Fibroblast of skin of right biceps (primary cell): ENCODE measurements around the gene MTCP1.

Experiments
- DNase-seq: peaks from one replicate; pipeline ENCODE4 v3.0.0-alpha.2; 2013

Gene MTCP1, protein sequence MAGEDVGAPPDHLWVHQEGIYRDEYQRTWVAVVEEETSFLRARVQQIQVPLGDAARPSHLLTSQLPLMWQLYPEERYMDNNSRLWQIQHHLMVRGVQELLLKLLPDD

DNA sequence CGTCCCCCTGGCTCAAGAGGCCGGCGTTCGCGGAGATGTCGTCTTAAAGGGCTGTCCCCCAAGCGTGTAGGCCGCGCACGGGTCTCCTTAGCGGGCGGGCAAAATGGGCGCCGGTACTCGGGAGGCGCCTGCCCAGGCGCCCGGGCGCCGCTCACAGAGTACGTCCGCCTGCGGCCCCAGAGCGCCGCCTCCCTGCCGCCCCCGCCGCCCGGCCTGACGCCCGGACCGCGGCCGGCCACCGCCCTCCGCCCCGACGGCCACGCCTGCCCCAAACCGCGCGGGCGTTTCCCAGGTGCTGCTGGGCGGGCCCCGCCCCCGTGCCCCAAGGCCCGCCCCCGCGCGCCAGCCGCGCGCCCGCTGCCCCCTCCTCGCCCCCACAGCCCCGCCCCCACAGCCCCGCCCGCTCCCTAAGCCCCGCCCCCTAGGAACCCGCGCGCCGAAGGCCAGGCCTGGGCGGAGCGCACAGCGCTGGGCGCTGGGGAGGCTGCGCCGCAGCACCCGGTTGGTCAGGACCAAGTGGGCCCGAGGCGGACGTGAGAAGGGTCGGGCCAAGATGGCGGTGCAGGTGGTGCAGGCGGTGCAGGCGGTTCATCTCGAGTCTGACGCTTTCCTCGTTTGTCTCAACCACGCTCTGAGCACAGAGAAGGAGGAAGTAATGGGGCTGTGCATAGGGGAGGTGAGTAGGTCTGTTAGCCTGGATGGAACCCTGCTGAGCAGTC, at the start of gene MTCP1, which contains the start of the genes BRCC3 and CMC4:
MTCP1 (minus strand) TSS at position 162 of the 719 bp plus-strand sequence. CDS start 5,126 bp downstream, outside the sequence.
BRCC3 (plus strand) TSS at position 534 of the 719 bp plus-strand sequence; CDS start at position 554, 20 bp downstream.
CMC4 (minus strand) TSS at position 162 of the 719 bp plus-strand sequence. CDS start 7,113 bp downstream, outside the sequence.
- DNase-seq: peak; percentile 79

DNA sequence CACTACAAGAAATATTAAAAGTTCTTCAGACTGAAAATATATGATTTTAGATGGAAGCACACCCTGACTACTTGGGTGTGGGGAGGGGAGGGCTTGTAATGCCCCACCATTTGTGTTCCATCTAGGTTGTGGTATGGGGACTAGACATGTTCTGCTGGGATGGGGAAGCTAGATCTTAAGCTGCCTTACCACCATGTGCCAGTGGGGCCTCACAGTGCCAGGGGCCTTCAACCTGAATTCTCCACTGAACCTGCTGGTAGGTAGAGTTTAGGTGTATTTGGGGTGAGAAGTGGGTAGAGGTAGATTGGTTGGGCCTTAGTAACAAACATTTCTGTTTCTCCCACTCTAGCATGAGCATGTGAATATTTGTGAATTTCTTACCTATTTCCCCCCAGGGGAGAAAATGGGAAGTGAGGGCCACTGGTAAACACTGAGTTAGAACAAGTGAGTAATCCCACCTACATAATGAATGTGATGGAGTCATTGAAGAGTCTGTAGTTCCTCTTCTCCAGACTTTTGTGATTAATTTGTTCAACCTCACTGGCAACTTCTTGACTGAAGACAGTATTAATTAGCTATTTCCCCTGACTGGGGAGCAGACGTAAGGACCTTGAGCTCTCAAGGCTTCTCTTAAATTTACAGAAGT, 44.4 kb upstream of the MTCP1 start:
- DNase-seq: no peak

DNA sequence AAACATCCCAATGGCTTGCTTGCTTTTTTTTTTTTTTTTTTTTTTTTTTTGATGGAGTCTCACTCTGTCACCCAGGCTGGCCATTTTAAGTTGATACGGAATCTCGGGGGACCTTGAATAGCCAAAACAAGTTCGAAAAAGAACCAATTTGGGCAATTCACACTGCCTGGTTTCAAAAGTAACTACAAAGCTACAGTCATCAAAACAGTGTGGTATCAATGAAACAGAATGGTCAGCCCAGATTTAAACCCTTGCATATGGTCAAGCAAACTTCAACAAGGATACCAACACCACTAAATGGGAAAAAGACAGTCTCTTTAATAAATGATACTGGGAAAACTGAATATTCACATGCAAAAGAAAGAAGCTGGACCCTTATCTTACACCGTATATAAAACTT, 42.2 kb upstream of the MTCP1 start:
- DNase-seq: no peak

DNA sequence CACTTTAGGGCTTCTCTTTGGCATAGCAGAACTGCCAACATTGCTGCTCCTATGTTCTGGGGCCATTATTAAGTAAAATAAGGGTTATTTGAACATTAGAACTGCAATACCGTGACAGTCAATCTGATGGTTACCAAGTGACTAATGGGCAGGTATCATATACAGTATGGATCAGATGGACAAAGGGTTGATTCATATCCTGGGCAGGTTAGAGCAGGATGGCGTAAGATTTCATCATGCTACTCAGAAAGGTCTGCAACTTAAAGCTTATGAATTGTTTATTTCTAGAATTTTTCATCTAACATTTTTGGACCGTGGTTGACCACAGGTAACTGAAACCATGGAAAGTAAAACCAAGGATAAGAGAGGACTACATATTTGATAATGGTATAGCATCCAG, 41.2 kb upstream of the MTCP1 start:
- peak; percentile 0 for DNase-seq

DNA sequence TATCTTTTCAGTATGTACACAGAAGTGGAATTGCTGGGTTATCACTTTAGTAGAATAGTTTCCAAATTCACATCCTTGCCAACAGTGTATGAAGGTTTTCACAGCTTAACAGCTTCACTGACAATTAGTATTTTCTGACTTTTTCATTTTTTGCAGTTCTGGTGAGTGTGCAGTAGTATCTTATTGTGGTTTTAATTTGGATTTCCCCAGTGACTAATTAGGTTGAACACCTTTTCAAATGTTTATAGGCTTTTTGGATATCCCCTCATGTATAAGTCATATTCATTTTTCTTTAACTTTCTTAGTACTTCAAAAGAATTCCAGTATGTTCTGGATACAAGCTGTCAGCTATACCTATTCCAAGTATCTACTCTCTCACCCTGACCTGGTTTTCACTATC, 37.5 kb upstream of the MTCP1 start:
- DNase-seq: no peak

DNA sequence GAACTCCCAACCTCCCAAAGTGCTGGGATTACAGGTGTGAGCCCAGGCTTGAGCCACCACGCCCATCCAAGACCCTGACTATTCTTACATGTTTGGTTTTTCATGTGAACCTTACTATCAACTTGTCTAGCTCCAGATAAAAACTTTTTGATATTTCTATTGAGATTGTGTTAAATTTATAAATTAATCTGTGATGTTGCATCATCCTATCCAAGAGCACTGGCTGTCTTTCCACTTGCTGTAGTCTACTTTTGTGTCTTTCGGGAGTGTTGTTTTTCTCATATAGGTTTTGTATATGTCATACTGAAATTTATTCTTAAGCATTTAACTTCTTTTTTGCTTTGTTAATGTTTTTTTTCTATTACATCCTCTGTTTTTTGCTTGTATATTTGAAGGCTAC, 35.0 kb upstream of the MTCP1 start:
- DNase-seq: no peak

DNA sequence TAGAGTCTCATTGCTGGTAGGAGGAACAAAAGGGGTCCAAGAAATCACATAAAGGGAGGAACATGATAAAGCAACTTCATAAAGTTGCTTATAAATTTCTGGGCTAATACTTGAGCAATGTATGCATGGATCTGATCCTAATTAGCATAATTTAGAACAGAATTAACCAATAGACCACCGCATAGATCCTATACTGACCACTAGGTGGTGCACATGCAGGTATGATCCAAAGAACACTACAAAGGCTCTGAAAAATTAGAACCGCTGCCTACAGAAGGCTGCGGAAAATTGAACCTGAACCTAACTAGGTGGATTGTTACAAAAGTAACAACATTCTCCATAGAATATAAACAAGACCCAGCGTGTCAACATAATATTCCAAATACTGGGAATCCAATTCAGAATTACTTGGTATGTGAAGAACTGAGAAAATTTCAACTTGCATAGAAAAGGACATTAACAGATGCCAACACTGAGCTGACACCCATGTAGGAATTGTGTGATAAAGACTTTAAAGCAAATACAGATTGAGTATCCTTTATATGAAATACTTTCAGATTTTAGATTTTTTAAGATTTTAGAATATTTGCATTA, 23.6 kb upstream of the MTCP1 start:
- DNase-seq: peak; percentile 21

DNA sequence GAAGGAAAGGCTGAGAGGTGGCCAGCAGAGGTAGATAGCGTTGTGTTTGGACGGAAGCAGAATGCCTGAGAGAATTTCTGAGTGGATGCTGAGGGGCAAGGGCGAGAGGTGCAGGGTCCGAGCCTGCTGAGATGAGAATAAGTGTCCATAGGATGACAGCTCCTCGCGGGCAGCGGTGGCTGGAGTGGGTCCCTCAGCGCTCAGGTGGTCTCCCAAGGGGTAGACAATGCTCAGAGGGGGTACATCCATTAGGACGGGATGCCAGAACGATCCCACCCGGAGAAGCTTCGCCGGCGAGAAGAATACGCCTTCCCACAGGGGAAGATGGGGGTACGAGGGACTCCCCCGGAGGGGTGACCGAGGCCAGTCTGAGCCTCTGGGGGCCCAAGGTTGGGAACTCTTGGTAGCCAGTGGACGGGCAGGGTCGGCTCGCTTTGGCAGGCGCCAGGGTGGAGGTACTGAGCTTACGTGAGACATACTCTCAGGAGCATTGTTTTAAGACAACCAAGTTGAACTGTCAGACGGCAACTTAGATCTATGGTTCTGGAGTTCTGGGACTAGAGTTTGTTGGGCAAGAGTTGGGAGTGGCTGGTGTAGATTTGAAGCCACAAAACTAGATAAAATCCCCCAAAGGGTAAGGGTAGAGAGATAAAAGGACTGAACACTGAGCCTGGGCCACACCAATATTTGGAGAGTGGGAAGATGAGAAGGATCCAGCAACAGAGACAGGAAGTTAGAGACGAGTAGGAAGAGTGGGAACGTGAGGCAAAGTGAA, 16.2 kb upstream of the MTCP1 start:
- DNase-seq: no peak

DNA sequence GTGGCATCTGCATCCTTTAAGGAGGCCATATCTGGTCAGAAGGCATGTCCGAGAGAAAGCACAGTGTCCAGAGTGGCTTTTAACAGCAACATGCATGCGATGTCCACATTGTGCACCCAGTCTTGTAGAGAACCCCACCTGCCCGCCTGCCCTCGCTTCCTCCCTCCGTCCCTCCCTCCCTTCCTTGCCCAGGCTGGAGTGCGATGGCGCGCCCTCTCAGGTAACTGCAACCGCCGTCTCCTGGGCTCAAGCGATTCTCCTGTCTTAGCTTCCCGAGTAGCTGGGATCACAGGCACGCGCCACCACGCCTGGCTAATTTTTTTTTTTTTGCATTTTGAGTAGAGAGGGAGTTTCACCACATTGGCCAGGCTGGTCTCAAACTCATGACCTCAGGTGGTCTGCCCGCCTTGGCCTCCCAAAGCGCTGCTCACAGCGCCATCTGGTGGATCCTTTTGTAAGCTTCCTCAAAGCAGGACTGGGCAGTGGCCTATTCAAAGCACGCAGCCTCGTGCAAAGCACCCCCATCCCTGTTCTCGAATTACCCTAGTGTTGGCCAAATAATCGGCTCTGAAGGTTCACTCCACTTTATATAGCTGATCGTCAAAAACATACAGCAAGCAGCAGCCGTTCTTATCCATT, 15.4 kb upstream of the MTCP1 start:
- DNase-seq: peak; percentile 26

DNA sequence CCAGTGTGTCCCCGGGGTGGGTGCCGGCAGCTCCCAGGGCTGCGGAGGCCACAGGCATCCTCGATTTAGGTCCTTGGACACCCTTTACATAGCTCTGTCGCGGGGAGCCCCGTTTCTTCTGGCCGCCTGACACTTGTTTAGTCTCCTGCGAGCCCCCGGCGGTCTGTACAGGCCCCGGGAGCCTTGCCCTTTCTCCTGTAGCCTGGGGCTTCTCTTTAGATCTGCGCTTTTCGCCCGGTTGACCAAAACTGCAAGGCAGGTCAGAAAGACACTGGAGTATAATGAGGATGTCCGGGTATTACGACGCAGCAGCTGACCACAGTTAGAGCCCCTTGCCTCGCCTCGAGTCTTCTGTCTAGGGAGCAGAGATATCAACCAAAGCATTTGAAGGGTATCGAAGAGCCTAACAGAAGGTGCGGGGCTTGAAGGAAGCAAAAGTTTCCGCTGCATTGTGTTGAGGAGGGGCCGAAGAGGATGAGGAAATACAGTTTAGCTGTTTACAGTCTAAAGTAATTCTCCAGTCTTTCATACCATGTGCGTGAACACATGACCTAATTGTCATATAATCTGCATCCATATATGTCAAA, 851 bp upstream of the MTCP1 start:
- no peak for DNase-seq

DNA sequence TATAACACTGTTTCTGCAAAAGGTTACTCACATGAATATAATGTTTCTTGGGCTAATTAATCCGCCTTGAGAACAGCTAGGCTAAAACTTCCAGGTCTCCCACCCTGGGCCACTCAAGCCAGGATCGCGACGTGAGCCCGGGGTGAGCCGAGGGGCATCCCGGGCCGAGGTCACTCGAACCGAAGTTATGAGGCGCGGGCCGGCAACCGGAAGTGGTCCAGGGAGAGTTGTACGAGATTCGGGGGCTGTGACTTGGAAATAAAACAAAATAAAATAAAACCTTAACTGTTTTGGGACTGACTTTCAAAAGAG, 317 bp downstream of the MTCP1 start:
- DNase-seq: no peak

DNA sequence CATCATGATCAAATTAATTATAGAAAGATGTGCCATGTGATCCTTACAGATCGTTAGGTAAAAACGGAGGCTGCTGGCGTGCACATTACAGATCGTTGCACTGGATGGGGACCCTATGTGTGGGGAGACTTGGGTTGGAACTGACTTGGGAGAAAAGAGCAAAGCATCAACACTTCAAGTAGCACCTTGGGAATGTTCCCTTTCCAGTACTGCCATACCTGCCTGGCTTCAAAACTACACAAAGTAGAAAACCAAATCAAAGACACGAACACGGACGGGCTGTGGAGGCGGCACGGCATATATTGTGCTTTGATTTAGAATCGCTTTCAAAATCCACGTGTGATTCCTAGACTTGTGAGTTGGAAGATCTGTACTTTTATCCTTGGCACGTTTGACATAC, 898 bp downstream of the MTCP1 start:
- DNase-seq: no peak

DNA sequence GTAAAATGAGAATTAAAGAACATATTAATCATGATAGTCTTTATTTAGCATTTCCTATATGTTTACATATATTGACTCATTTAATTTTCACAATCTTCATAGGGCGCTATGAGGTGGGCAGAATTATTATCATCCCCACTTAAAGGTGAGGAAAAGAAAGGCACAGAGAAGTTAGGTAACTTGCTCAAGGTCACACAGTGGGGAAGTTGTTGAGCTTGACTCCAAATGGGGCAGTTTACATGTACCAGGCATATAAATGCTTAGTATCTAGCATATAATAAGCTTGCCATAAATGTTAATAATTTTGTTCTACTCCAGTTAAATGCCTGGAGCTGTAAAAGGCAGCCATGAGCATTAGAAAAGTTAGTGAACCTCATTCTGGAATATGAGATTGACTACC, 1.5 kb downstream of the MTCP1 start:
- no peak for DNase-seq

DNA sequence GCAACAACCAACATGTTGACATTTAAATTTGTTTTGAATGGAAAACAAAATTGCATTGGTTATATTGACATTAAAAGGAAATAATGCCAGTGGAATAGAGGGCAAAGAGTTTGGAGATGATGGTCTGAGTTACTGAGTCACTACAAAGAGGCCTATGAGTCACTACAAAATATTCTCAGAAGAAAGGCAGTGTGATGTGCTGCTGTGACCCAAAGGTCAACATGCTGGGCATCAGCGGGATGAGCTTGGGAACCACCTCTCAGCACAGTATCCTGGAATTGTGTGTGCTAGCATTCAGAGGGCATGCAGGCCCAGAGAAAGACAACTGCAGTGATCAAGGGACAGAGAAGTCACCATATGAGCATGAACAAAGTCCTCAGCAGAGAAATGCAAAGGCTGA, 2.8 kb downstream of the MTCP1 start:
- peak; percentile 40 for DNase-seq

DNA sequence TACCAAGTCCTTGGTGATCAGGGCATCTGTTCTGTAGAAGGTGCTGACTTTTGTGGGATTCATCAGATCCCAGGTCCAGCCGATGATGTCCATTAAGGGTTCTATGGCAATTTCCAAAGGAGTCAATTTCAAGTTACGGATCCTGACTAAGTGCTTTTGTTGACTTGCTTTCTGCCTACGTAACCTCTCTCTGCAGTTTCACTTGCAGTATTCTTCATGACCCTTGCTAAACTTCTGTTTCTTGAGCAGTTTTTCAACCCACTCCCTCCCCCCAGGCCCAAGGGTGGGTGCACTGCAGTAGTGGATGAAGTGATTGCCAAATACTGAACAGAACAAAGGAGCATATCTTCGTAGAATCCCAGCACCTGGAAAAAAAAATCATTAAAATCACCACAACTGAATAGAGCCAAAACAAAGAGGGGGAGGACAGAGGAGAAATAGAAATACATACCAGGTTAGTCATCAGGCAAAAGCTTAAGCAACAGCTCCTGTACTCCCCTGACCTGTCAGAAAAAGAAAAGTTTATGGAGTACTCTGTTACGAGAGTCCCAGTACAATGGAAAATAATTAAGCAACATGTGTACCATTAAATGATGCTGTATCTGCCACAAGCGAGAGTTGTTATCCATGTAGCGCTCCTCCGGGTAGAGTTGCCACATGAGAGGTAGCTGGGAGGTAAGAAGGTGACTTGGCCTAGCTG, 5.8 kb downstream of the MTCP1 start:
- DNase-seq: peak; percentile 22

DNA sequence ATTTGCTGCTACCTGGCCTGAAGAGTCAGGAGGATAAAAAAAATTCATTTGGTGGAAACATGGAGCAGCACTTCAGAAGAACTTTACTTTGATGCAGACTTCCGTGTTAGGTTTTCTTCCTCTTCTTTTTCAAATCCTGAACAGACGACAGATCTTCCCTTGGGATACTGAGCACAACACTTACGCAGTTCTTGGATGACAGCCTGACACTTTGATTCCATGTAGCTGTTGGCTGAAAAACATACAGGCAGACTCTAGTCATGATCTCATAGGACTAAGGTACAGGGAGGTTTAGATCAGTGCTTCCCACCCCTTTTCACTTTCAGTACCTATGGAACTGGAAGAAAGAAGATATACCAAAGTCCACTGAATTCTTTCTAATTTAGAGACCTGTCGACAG, 9.2 kb downstream of the MTCP1 start:
- DNase-seq: no peak

DNA sequence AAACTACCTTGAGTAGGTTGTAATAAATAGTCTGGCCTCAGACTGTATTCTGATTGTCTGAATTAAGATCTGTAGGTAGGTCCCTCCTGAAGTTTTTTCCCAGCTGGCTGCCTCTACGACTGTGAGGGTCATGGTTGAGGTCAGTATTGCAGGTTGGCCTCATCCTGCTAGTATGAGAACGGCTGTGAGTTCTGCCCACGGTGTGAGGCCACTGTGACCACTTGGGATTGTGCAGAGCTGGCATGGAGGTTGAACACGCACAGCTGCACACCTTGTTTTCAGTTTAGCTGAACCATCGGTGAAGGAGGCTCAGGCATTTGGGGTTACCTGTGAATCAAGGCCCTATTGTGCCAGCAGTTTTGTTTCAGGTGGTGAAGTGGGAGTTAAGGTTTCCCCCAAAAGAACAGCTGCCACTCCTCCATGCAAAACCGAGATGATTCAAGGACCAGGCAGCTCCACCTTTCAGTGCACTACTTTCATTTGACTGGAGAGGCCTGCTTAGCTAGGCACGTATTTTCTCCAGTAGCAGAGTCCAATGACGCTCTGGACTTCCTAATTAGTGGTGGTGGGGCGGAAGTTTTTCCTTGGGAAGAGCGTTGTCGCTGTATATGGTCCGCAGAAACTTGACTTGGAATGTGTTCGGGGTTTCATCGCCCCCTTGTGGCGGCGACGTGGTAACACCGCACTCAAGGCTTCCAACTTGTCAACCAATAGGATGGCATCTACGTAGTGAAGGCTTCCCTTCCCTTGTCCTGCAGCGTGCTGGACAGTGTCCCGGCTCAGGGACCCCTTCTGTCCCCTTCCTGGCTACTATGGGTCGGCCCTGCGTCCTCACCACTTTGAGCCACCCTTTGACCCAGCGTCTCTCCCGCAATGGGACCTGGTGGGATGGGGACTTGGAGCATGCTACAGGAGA, 13.8 kb downstream of the MTCP1 start:
- peak; percentile 72 for DNase-seq

DNA sequence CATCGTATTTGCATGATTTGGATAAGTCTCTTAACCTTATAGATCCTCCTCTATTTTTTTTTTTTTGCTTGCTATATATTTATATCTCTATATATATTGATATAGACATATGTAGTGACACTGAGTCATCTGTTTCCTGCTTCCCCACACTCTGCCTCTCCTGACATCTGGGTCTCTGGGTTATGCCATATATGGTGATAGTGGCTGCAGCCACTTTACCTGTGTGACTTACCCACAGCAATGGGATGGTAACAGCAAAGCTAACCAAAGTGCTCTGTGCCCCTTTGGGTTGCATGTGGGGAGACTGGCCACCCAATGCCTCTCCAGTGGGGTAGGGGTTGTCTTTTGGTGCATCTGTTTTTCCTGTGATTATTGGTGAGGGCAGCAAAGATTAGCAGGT, 14.5 kb downstream of the MTCP1 start:
- no peak for DNase-seq

DNA sequence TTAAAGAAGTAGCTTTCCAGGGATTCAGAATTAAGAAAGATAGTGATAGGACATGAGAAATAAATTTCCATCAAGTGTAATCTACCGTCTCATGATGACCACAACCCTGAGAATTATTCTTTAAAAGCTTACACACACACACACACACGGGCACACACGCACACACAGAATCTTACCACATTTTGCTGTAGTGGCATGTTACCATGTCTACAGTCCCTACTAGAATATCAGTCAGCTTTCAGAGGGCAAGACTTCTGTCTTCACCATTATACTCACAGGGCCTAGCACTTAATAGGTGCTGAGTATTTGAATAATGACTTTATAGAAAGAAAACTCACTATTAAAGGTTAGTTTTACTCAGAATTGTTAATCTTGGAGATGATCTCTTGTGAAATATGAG, 15.4 kb downstream of the MTCP1 start:
- DNase-seq: no peak

DNA sequence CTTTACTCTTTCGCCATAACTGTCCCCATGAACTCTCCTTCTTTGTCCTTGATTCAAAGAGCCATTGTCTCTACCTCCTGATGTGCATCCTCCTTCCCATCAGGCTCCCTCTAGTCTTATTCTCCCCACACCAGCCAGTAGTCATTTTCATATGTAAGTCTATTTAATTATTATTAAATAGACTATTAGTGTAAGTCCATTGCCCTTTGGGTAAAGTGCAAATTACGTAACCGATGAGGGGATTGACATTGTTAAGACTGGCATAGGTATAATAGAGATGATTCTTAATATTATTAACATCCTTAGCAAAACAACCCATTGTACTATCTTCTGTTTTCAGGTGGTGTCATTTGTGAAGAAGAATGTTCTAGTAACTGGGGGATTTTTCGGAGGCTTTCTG, 16.7 kb downstream of the MTCP1 start:
- no peak for DNase-seq

DNA sequence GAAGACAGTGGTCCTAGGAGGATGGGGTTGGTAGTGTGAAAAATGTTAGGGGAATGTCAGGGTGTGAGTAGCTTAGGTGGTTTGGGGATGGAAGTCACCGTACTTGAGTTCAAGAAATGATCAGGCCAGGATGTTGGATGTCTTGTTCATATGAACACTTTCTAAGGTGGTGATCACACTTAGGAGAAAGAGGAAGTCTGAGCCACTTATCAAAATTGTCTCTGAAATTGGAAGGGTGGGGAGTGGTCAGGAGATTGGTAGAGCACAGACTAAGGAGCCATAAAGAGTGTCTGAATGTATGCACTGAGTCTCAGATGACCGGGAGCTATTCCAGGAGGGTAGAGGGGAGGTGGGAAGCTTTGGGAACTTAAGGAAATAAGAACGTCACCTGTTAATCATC, 17.3 kb downstream of the MTCP1 start:
- no peak for DNase-seq
